GM23338 (cell line): Measurements from ENCODE around the gene RPL27A. TPM values are rescaled to one million over a fixed set of nuclear protein-coding genes. Genes with fewer than 3 reads are reported as not detected.

Source experiments
- ATAC-seq: fragments of 200-7000 bp; cut with Tn5 transposase; 3 replicates; pipeline ENCODE4 v1.9.1; 2020
- DNase-seq: peaks from one replicate; pipeline ENCODE4 v3.0.0-alpha.2; 2015; ENCODE audit warnings: low spot score
- H2AFZ ChIP-seq: fragments of 200-600 bp; sonication (generic); 2 replicates; pipeline ENCODE4 v1.8.0; 2016; ENCODE audit warnings: antibody characterized with exemption, mild to moderate bottlenecking, moderate library complexity
- H3F3A ChIP-seq: fragments of 200-600 bp; sonication (generic); replicated peaks from 2 replicates; pipeline ENCODE4 v1.8.0; 2017; ENCODE audit warnings: antibody characterized with exemption, mixed run types, low read depth
- H3K27ac ChIP-seq: fragments of 200-600 bp; sonication (generic); 2 replicates; pipeline ENCODE4 v1.6.1; 2016; ENCODE audit warnings: low read depth
- H3K27me3 ChIP-seq: fragments of 200-600 bp; sonication (generic); 2 replicates; pipeline ENCODE4 v1.8.0; 2016; ENCODE audit warnings: mild to moderate bottlenecking, mixed run types, moderate library complexity; ENCODE audit not compliant: insufficient read depth
- H3K36me3 ChIP-seq: fragments of 200-600 bp; sonication (generic); 2 replicates; pipeline ENCODE4 v1.8.0; 2016; ENCODE audit warnings: mild to moderate bottlenecking; ENCODE audit not compliant: insufficient read depth
- H3K4me1 ChIP-seq: fragments of 200-600 bp; sonication (generic); 2 replicates; pipeline ENCODE4 v1.8.0; 2016; ENCODE audit warnings: mild to moderate bottlenecking, moderate library complexity; ENCODE audit not compliant: insufficient read depth
- H3K4me2 ChIP-seq: fragments of 200-600 bp; sonication (generic); 2 replicates; pipeline ENCODE4 v1.7.1; 2017; ENCODE audit warnings: mixed run types
- H3K4me3 ChIP-seq: fragments of 200-600 bp; sonication (generic); 2 replicates; pipeline ENCODE4 v1.6.1; 2016; ENCODE audit warnings: mixed run types
- H3K79me2 ChIP-seq: fragments of 200-600 bp; sonication (generic); replicated peaks from 2 replicates; pipeline ENCODE4 v1.8.0; 2017; ENCODE audit warnings: mild to moderate bottlenecking; ENCODE audit not compliant: insufficient read depth
- H3K9me2 ChIP-seq: fragments of 200-600 bp; sonication (generic); 2 replicates; pipeline ENCODE4 v1.8.0; 2017; ENCODE audit not compliant: insufficient read depth
- H4K20me1 ChIP-seq: fragments of 200-600 bp; sonication (generic); replicated peaks from 2 replicates; pipeline ENCODE4 v1.8.0; 2017; ENCODE audit warnings: mild to moderate bottlenecking; ENCODE audit not compliant: insufficient read depth
- H3K27ac Mint-ChIP-seq: 2 replicates; pipeline ENCODE4 v1.8.0; 2020; ENCODE audit warnings: inconsistent platforms, mild to moderate bottlenecking, moderate library complexity, mixed read lengths
- H3K27me3 Mint-ChIP-seq: 3 replicates; pipeline ENCODE4 v1.8.0; 2022; ENCODE audit warnings: low read depth, mild to moderate bottlenecking, moderate library complexity, mixed read lengths, inconsistent platforms; ENCODE audit not compliant: insufficient read depth, poor library complexity
- H3K36me3 Mint-ChIP-seq: 3 replicates; pipeline ENCODE4 v1.8.0; 2021; ENCODE audit warnings: low read depth, mild to moderate bottlenecking, inconsistent platforms, moderate library complexity, mixed read lengths
- H3K4me1 Mint-ChIP-seq: 3 replicates; pipeline ENCODE4 v1.8.0; 2020; ENCODE audit warnings: mild to moderate bottlenecking, inconsistent platforms, mixed read lengths
- H3K4me3 Mint-ChIP-seq: 3 replicates; pipeline ENCODE4 v1.8.0; 2021; ENCODE audit warnings: moderate library complexity, mild to moderate bottlenecking, inconsistent platforms, mixed read lengths
- H3K9me3 Mint-ChIP-seq: 3 replicates; pipeline ENCODE4 v1.8.0; 2020; ENCODE audit warnings: moderate library complexity, mild to moderate bottlenecking, inconsistent platforms, mixed read lengths
- CREB1 ChIP-seq: fragments of 250-450 bp; sonication (Bioruptor Pico); IDR thresholded peaks from 2 replicates; pipeline ENCODE4 v1.5.0; 2020; ENCODE audit warnings: low read depth, mild to moderate bottlenecking, moderate library complexity
- EZH2 ChIP-seq: fragments of 200-600 bp; sonication (generic); IDR thresholded peaks from one replicate; pipeline ENCODE4 v1.8.0; 2017; ENCODE audit warnings: antibody characterized with exemption, mild to moderate bottlenecking, low read depth; ENCODE audit not compliant: unreplicated experiment
- POLR2AphosphoS5 ChIP-seq: IDR thresholded peaks from 2 replicates; pipeline ENCODE4 v1.6.1; 2016; ENCODE audit warnings: antibody characterized with exemption, low read depth
- ZNF331 ChIP-seq: fragments of 250-450 bp; sonication (Bioruptor Pico); IDR thresholded peaks from 2 replicates; pipeline ENCODE4 v1.5.0; 2020; ENCODE audit warnings: low read depth, mild to moderate bottlenecking, moderate library complexity
- ZNF462 ChIP-seq: fragments of 250-450 bp; sonication (Bioruptor Pico); IDR thresholded peaks from 2 replicates; pipeline ENCODE4 v1.5.0; 2020; ENCODE audit warnings: mild to moderate bottlenecking, moderate library complexity
- polyA plus RNA-seq: library from polyadenylated mRNA; unstranded; fragments of >200 nt; fragmentation: Nextera tagmentation; extraction: Ambion mirVana; gene quantifications from 2 replicates; pipeline ENCODE4 v1.2.1, GENCODE V29; 2016
- total RNA-seq: library from RNA; depleted of rRNA; stranded (reverse); fragments of >200 nt; shearing (Covaris generic); gene quantifications from 2 replicates; pipeline ENCODE4 v1.2.3, GENCODE V29; 2014

The RPL27A gene
- total and polyA plus RNA-seq, 2 experiments from 2014 or later: 1,283 to 3,167 TPM

DNA sequence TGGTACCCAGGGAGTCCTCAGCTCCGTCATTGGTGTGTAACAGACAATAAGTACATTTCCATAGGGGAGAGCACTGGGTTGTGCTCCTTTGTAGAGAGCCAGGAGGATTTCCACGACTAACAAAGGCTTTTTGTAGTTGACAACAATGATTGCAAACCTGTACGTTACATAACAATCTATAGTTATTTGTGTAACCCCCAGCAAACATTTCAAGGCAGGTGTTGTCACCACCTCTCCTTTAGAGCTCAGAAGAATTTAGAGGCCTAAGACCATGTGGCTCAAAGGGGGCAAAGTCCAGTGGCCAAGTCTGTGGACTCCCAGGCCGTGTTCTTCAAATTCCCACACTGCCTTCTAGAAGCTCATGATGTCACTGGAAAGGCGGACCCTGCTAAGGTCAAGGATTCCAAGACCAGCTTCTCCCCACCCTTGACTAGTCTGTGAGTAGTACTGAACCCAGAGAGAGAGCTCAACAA lies 15.8 kb downstream of the RPL27A start:
- Histone ChIP-seq H3F3A (peaks cover 31% of the 10 kb centered on the region), H3K4me2 (peak overlapping the region; percentile 74), H3K9me2 (peaks cover 14% of the 10 kb centered on the region), H3K27me3 (no peaks in the 10 kb centered on the region), H3K36me3 (peaks cover 15% of the 10 kb centered on the region), H3K4me3 (peak overlapping the region; percentile 35), H2AFZ (no peak overlapping the region), H3K4me1 (peaks cover 45% of the 10 kb centered on the region), H3K27ac (peak overlapping the region; percentile 99), H3K79me2 (peaks cover 8% of the 10 kb centered on the region; the same call in 1 of the 2 replicates), H4K20me1 (no peaks in the 10 kb centered on the region)
- TF ChIP-seq POLR2AphosphoS5 (no peak), EZH2 (no peak), ZNF331 (CRISPR knock-in tag) (no peak), CREB1 (CRISPR knock-in tag) (no peak; the same call in 1 of the 2 replicates)
- H3K27me3 Mint-ChIP-seq: peaks cover 25% of the 10 kb centered on the region
- DNase-seq: peak; percentile 54
- peak overlapping the region; percentile 6; the same call in 1 of the 3 replicates for H3K4me3 Mint-ChIP-seq
- H3K36me3 Mint-ChIP-seq: peaks cover 63% of the 10 kb centered on the region
- H3K9me3 Mint-ChIP-seq: no peaks in the 10 kb centered on the region; the same call in 2 of the 3 replicates
- peak overlapping the region; percentile 86 for H3K27ac Mint-ChIP-seq
- peaks cover 54% of the 10 kb centered on the region for H3K4me1 Mint-ChIP-seq
- ATAC-seq: peak; percentile 18

DNA sequence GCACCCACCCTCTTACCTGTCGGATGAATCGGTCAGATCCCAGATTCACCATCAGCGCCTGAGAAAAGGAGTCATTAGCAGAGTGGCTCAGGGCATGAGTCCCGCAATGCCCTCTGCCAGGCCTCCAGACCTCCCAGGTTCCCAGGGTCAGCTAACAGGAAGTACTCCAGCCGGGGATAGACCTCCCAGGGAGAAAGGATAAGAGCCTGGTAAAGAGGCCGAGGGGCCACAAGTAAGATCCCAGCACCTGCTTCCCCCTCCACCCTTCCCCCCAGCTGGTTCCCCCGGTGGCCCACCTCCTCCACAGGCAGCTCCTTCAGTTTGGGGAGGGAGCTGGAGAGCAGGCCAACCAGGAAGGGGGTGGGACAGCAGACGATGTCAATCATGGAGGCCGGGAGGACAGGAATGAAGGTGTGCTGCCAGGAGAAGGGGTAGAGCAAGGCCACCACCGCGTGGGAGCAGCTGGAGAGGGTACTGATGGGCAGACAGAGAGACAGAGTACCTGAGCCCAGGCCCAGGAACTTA lies 16.4 kb downstream of the RPL27A start:
- Mint-ChIP-seq H3K36me3 (peaks cover 57% of the 10 kb centered on the region), H3K27ac (peak overlapping the region; percentile 86), H3K27me3 (peaks cover 22% of the 10 kb centered on the region), H3K4me3 (peak overlapping the region; percentile 25; the same call in 2 of the 3 replicates), H3K4me1 (peaks cover 58% of the 10 kb centered on the region), H3K9me3 (no peaks in the 10 kb centered on the region; the same call in 2 of the 3 replicates)
- Histone ChIP-seq H4K20me1 (no peaks in the 10 kb centered on the region), H3F3A (peaks cover 31% of the 10 kb centered on the region), H3K79me2 (peaks cover 8% of the 10 kb centered on the region; the same call in 1 of the 2 replicates), H3K27me3 (no peaks in the 10 kb centered on the region), H3K9me2 (peaks cover 14% of the 10 kb centered on the region), H2AFZ (no peak overlapping the region), H3K36me3 (peaks cover 15% of the 10 kb centered on the region), H3K4me2 (peak overlapping the region; percentile 74), H3K27ac (peak overlapping the region; percentile 99), H3K4me1 (peaks cover 45% of the 10 kb centered on the region), H3K4me3 (peak overlapping the region; percentile 35; the same call in 1 of the 2 replicates)
- TF ChIP-seq ZNF331 (CRISPR knock-in tag) (no peak), ZNF462 (CRISPR knock-in tag) (peak; percentile 37; the same call in 1 of the 2 replicates)
- ATAC-seq: peak; percentile 7
- DNase-seq: peak; percentile 90
